KMS-11 (cell line): ENCODE measurements around the gene HHLA2.

Experiments
- H2AFZ ChIP-seq: fragments of 200-600 bp; sonication (generic); 2 replicates; pipeline ENCODE4 v1.6.1; 2016; ENCODE audit warnings: antibody characterized with exemption, mixed run types, low read depth
- H3K27ac ChIP-seq: fragments of 200-600 bp; sonication (generic); 2 replicates; pipeline ENCODE4 v1.6.1; 2016; ENCODE audit warnings: mild to moderate bottlenecking, mixed run types
- H3K27me3 ChIP-seq: fragments of 200-600 bp; sonication (generic); 2 replicates; pipeline ENCODE4 v1.6.1; 2017; ENCODE audit warnings: mild to moderate bottlenecking, low read depth, mixed run types, moderate library complexity; ENCODE audit not compliant: insufficient read depth
- H3K36me3 ChIP-seq: fragments of 200-600 bp; sonication (generic); 2 replicates; pipeline ENCODE4 v1.6.1; 2017; ENCODE audit warnings: mild to moderate bottlenecking, mixed run types; ENCODE audit not compliant: insufficient read depth
- H3K4me1 ChIP-seq: fragments of 200-600 bp; sonication (generic); 2 replicates; pipeline ENCODE4 v1.6.1; 2016; ENCODE audit warnings: mild to moderate bottlenecking, low read depth, mixed run types; ENCODE audit not compliant: poor library complexity, severe bottlenecking
- H3K4me2 ChIP-seq: fragments of 200-600 bp; sonication (generic); 2 replicates; pipeline ENCODE4 v1.7.0; 2016; ENCODE audit warnings: mild to moderate bottlenecking, mixed run types
- H3K4me3 ChIP-seq: fragments of 200-600 bp; sonication (generic); IDR thresholded peaks from 2 replicates; pipeline ENCODE4 v1.6.1; 2017; ENCODE audit warnings: low read depth, low read length, mixed read lengths; ENCODE audit not compliant: insufficient read depth
- H3K79me2 ChIP-seq: fragments of 200-600 bp; sonication (generic); 2 replicates; pipeline ENCODE4 v1.6.1; 2016; ENCODE audit warnings: low read depth, mixed run types; ENCODE audit not compliant: insufficient read depth
- H3K9ac ChIP-seq: fragments of 200-600 bp; sonication (generic); 2 replicates; pipeline ENCODE4 v1.6.1; 2016; ENCODE audit warnings: mild to moderate bottlenecking, mixed run types
- H4K20me1 ChIP-seq: fragments of 200-600 bp; sonication (generic); 2 replicates; pipeline ENCODE4 v1.6.1; 2016; ENCODE audit warnings: mild to moderate bottlenecking, mixed run types; ENCODE audit not compliant: insufficient read depth
- CTCF ChIP-seq: fragments of 200-600 bp; sonication (generic); conservative IDR thresholded peaks from 2 replicates; pipeline ENCODE4 v1.6.1; 2017; ENCODE audit warnings: low read depth, mild to moderate bottlenecking, antibody characterized with exemption, low read length, moderate library complexity, mixed read lengths

The HHLA2 gene

GRCh38 chr3:108357042-108357441, 60.7 kb downstream of the HHLA2 start:
- H3K4me2 ChIP-seq, result no peak overlapping the region
- no peak overlapping the region for H3K4me3 ChIP-seq
- no peaks in the 10 kb centered on the region for H3K79me2 ChIP-seq
- H3K27me3 ChIP-seq, result no peaks in the 10 kb centered on the region
- H3K4me1 ChIP-seq, result no peaks in the 10 kb centered on the region
- no peaks in the 10 kb centered on the region for H3K36me3 ChIP-seq
- TF ChIP-seq CTCF, result no peak
- H2AFZ ChIP-seq, result no peak overlapping the region
- no peaks in the 10 kb centered on the region for H4K20me1 ChIP-seq
- no peak overlapping the region for H3K27ac ChIP-seq
- H3K9ac ChIP-seq, result no peak overlapping the region

GRCh38 chr3:108359011-108359410, 62.7 kb downstream of the HHLA2 start:
- Histone ChIP-seq H2AFZ (no peak overlapping the region), H3K4me3 (no peak overlapping the region), H3K4me2 (no peak overlapping the region), H3K27me3 (no peaks in the 10 kb centered on the region), H3K36me3 (no peaks in the 10 kb centered on the region), H3K79me2 (no peaks in the 10 kb centered on the region), H4K20me1 (no peaks in the 10 kb centered on the region), H3K27ac (no peak overlapping the region), H3K4me1 (no peaks in the 10 kb centered on the region), H3K9ac (no peak overlapping the region)
- no peak for TF ChIP-seq CTCF

- Histone ChIP-seq H3K4me3 (no peak overlapping the region), H4K20me1 (no peaks in the 10 kb centered on the region), H2AFZ (no peak overlapping the region), H3K27me3 (no peaks in the 10 kb centered on the region), H3K36me3 (no peaks in the 10 kb centered on the region), H3K27ac (no peak overlapping the region), H3K9ac (no peak overlapping the region), H3K79me2 (no peaks in the 10 kb centered on the region), H3K4me1 (peaks cover 8% of the 10 kb centered on the region), H3K4me2 (no peak overlapping the region)
- TF ChIP-seq CTCF, result no peak
Observed at GRCh38 chr3:108376026-108376425, 79.7 kb downstream of the HHLA2 start.

GRCh38 chr3:108377384-108377783, 81.0 kb downstream of the HHLA2 start:
- no peak overlapping the region for H3K9ac ChIP-seq
- H3K4me1 ChIP-seq, result peaks cover 8% of the 10 kb centered on the region
- no peak overlapping the region for H3K4me2 ChIP-seq
- no peaks in the 10 kb centered on the region for H4K20me1 ChIP-seq
- H3K27me3 ChIP-seq, result no peaks in the 10 kb centered on the region
- no peaks in the 10 kb centered on the region for H3K79me2 ChIP-seq
- no peak for TF ChIP-seq CTCF
- H3K27ac ChIP-seq, result no peak overlapping the region
- H3K36me3 ChIP-seq, result no peaks in the 10 kb centered on the region
- no peak overlapping the region for H3K4me3 ChIP-seq
- H2AFZ ChIP-seq, result no peak overlapping the region
